Upper lobe of left lung (tissue), 4 donors: ENCODE measurements around the gene MYLK.

ENCODE experiments used
- CTCF ChIP-seq, 6 experiments: fragments of 450-650 bp in 4 of 6; fragments of 200-600 bp in 2 of 6; sonication (generic) in 2 of 6; IDR thresholded peaks; one replicate each; pipeline ENCODE4 v1.5.1; 2016 to 2019; ENCODE audit warnings: antibody characterized with exemption in 6 of 6
- EP300 ChIP-seq, 4 donors: sonication (generic); formaldehyde crosslinking; IDR thresholded peaks; one replicate each; pipeline ENCODE4 v1.5.1; 2017; ENCODE audit warnings: antibody characterized with exemption in 4 of 4, control low read depth in 2 of 4
- POLR2A ChIP-seq, 4 donors: fragments of 450-650 bp; IDR thresholded peaks; one replicate each; pipeline ENCODE4 v1.5.1; 2016 to 2017; ENCODE audit warnings: antibody characterized with exemption in 4 of 4, mild to moderate bottlenecking in 2 of 4

- TF ChIP-seq CTCF (IDR thresholded peaks at IDR 0.05) (no peak), POLR2A (IDR thresholded peaks at IDR 0.05) (no peak), EP300 (IDR thresholded peaks at IDR 0.05) (no peak)
These were observed 143.1 kb downstream of the MYLK start for GRCh38 chr3:123741041-123741511.
